Panc1 (cell line): Measurements from ENCODE around the gene CYP1B1. TPM values are rescaled to one million over a fixed set of nuclear protein-coding genes. Genes with fewer than 3 reads are reported as not detected.
A peak's percentile ranks its signal among the peaks of the same experiment; 100 is the strongest.
"Not testable (repeated sequence)": the region's sequence is repeated elsewhere in the genome, so short reads cannot be mapped to it uniquely, and the experiment has no call there.

Experiments
- ATAC-seq: fragments of 200-7000 bp; cut with Tn5 transposase; 2 replicates; pipeline ENCODE4 v1.9.1; 2020; ENCODE audit warnings: mild to moderate bottlenecking, moderate library complexity
- BruUV-seq: library from RNA; stranded (reverse); fragments of 400-500 nt; replicated peaks from 2 replicates; lab custom pipeline; 2021; lab: Mats Ljungman, UMichigan
- CTCF ChIA-PET: fragments of 300-600 bp; sonication (Branson Sonifier 250); formaldehyde crosslinking; loops from one replicate; lab custom pipeline; 2022; ENCODE audit warnings: antibody characterized with exemption; lab: Charles Lee
- POLR2A ChIA-PET: fragments of 300-600 bp; sonication (Branson Sonifier 250); formaldehyde crosslinking; loops from one replicate; lab custom pipeline; 2022; ENCODE audit warnings: antibody characterized with exemption; lab: Charles Lee
- DNase-seq: peaks from one replicate; pipeline ENCODE4 v3.0.0-alpha.2; 2010; ENCODE audit warnings: low read depth, low spot score
- H3K27ac ChIP-seq: 2 replicates; pipeline ENCODE4 v1.5.1; 2011; ENCODE audit warnings: mild to moderate bottlenecking, low read length, inconsistent platforms
- H3K27me3 ChIP-seq: fragments of 200-500 bp; sonication (Bioruptor generic); 2 replicates; pipeline ENCODE4 v1.6.0; 2014; ENCODE audit warnings: low read length, inconsistent platforms; ENCODE audit not compliant: control insufficient read depth, insufficient read depth
- H3K36me3 ChIP-seq: fragments of 200-500 bp; sonication (Bioruptor generic); 2 replicates; pipeline ENCODE4 v1.5.1; 2014; ENCODE audit warnings: inconsistent platforms, mild to moderate bottlenecking, low read length, moderate library complexity; ENCODE audit not compliant: control insufficient read depth, insufficient read depth
- H3K4me1 ChIP-seq: 2 replicates; pipeline ENCODE4 v1.5.1; 2011; ENCODE audit warnings: inconsistent platforms, mild to moderate bottlenecking, low read length, moderate library complexity; ENCODE audit not compliant: control insufficient read depth, insufficient read depth
- H3K4me3 ChIP-seq, 2 experiments: 2 replicates each; pipeline ENCODE4 v1.5.1; 2011 to 2012; ENCODE audit warnings: low read depth in 2 of 2, low read length in 2 of 2, mild to moderate bottlenecking in 2 of 2, inconsistent platforms in 1 of 2, moderate library complexity in 1 of 2
- H3K9me3 ChIP-seq: fragments of 200-500 bp; sonication (Bioruptor generic); 2 replicates; pipeline ENCODE4 v1.5.1; 2014; ENCODE audit warnings: low read depth, mild to moderate bottlenecking, inconsistent platforms, low read length, moderate library complexity; ENCODE audit not compliant: control insufficient read depth, insufficient read depth
- POLR2AphosphoS5 ChIP-seq: IDR thresholded peaks from 2 replicates; pipeline ENCODE4 v1.6.1; 2012; ENCODE audit warnings: mild to moderate bottlenecking, low read depth, low read length, moderate library complexity
- SIN3A ChIP-seq: IDR thresholded peaks from 2 replicates; pipeline ENCODE4 v1.6.1; 2012; ENCODE audit warnings: low read depth, mild to moderate bottlenecking, low read length, moderate library complexity, borderline replicate concordance; ENCODE audit not compliant: insufficient read depth
- TCF7L2 ChIP-seq: IDR thresholded peaks from 2 replicates; pipeline ENCODE4 v1.6.1; 2011; ENCODE audit warnings: mild to moderate bottlenecking, low read depth, low read length, inconsistent platforms
- in situ Hi-C: cut with HindIII; loops from 2 replicates; pipeline ENCODE4 v1.10.0; 2016; ENCODE audit warnings: low sequenced_read_pairs, low pct_unique_long_range_greater_than_20kb
- intact Hi-C: fragments of 100-400 bp; cut with micrococcal nuclease; formaldehyde crosslinking; loops from one replicate; pipeline ENCODE4 v1.10.0; 2022; ENCODE audit not compliant: unreplicated experiment
- total RNA-seq: library from RNA; stranded (reverse); gene quantifications from one replicate; pipeline ENCODE4 v1.2.1, GENCODE V29; 2021; ENCODE audit not compliant: unreplicated experiment
- TF ChIP-seq, protein P1 (sequence below): fragments of 450-650 bp; IDR thresholded peaks from 2 replicates; pipeline ENCODE4 v1.5.1; 2017; ENCODE audit warnings: mild to moderate bottlenecking
- TF ChIP-seq, protein P2 (sequence below), 2 experiments: IDR thresholded peaks; 2 replicates each; pipeline ENCODE4 v1.6.1; 2011 to 2012; ENCODE audit warnings: low read depth in 2 of 2, control low read depth in 1 of 2, low read length in 1 of 2, mild to moderate bottlenecking in 1 of 2, moderate library complexity in 1 of 2; ENCODE audit not compliant: insufficient read depth in 1 of 2

The CYP1B1 gene
- total RNA-seq, 1 experiment from 2014 or later: 86.7 TPM

DNA sequence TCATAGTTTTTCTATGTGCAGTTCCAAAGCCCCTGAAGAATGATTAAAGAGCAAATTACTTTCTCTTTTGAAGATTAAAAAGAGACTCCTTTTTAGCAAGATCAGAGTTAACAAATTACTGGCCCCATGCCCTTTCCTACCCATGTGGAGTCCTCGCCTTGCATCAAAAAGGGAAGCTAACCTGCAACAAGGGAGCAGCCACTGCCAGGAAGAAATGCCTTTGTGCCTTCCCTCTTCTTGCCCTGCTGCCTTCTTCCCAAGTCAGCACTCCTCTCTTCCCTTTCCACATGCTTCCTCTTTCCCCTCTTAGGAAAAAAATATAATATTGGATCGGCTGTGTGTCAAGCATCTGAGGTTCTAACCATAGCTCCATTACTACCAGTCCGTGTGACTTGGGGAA, 37.1 kb upstream of the CYP1B1 start:
- H3K4me1 ChIP-seq: peaks cover 37% of the 10 kb centered on the region
- BruUV-seq: no TSS peak
- intact Hi-C loops (no loop called here), in situ Hi-C loops (no loop called here)
- H3K36me3 ChIP-seq: no peaks in the 10 kb centered on the region
- TF ChIP-seq POLR2AphosphoS5 (no peak), TCF7L2 (no peak), SIN3A (no peak)
- TF ChIP-seq, protein P1, sequence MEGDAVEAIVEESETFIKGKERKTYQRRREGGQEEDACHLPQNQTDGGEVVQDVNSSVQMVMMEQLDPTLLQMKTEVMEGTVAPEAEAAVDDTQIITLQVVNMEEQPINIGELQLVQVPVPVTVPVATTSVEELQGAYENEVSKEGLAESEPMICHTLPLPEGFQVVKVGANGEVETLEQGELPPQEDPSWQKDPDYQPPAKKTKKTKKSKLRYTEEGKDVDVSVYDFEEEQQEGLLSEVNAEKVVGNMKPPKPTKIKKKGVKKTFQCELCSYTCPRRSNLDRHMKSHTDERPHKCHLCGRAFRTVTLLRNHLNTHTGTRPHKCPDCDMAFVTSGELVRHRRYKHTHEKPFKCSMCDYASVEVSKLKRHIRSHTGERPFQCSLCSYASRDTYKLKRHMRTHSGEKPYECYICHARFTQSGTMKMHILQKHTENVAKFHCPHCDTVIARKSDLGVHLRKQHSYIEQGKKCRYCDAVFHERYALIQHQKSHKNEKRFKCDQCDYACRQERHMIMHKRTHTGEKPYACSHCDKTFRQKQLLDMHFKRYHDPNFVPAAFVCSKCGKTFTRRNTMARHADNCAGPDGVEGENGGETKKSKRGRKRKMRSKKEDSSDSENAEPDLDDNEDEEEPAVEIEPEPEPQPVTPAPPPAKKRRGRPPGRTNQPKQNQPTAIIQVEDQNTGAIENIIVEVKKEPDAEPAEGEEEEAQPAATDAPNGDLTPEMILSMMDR: no peak
- TF ChIP-seq, protein P2, sequence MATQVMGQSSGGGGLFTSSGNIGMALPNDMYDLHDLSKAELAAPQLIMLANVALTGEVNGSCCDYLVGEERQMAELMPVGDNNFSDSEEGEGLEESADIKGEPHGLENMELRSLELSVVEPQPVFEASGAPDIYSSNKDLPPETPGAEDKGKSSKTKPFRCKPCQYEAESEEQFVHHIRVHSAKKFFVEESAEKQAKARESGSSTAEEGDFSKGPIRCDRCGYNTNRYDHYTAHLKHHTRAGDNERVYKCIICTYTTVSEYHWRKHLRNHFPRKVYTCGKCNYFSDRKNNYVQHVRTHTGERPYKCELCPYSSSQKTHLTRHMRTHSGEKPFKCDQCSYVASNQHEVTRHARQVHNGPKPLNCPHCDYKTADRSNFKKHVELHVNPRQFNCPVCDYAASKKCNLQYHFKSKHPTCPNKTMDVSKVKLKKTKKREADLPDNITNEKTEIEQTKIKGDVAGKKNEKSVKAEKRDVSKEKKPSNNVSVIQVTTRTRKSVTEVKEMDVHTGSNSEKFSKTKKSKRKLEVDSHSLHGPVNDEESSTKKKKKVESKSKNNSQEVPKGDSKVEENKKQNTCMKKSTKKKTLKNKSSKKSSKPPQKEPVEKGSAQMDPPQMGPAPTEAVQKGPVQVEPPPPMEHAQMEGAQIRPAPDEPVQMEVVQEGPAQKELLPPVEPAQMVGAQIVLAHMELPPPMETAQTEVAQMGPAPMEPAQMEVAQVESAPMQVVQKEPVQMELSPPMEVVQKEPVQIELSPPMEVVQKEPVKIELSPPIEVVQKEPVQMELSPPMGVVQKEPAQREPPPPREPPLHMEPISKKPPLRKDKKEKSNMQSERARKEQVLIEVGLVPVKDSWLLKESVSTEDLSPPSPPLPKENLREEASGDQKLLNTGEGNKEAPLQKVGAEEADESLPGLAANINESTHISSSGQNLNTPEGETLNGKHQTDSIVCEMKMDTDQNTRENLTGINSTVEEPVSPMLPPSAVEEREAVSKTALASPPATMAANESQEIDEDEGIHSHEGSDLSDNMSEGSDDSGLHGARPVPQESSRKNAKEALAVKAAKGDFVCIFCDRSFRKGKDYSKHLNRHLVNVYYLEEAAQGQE (IDR thresholded peaks at IDR 0.05; ENCODE audit: insufficient read depth in 1 of 2, low read depth in 2 of 2, low read length in 1 of 2): no peak
- H3K4me3 ChIP-seq: no peak overlapping the region
- no peak for DNase-seq
- H3K27me3 ChIP-seq: no peaks in the 10 kb centered on the region
- ATAC-seq: no peak
- peak overlapping the region; percentile 65; the same call in 1 of the 2 replicates for H3K27ac ChIP-seq
- POLR2A ChIA-PET: no interaction called here
- CTCF ChIA-PET: interaction anchor here (0.6 to 1.3 kb wide), 2 partner anchors 162 to 473 kb away, joined by 4 to 8 read pairs; no protein-coding TSS in a partner anchor
- no peaks in the 10 kb centered on the region for H3K9me3 ChIP-seq

DNA sequence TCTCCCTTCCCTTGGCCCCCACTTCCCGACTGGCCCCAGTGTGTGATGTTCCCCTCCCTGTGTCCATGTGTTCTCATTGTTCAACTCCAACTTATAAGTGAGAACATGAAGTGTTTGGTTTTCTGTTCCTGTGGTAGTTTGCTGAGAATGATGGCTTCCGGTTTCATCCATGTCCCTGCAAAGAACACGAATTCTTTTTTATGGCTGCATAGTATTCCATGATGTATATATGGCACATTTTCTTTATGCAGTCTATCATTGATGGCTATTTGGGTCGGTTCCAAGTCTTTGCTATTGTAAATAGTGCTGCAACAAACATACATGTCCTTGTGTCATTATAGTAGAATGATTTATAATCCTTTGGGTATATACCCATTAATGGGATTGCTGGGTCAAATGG, 35.4 kb upstream of the CYP1B1 start:
- H3K4me3 ChIP-seq, intact Hi-C loops, BruUV-seq, H3K27ac ChIP-seq, POLR2A ChIA-PET, H3K9me3 ChIP-seq, H3K36me3 ChIP-seq, CTCF ChIA-PET, H3K27me3 ChIP-seq, in situ Hi-C loops, ATAC-seq, DNase-seq: not testable (repeated sequence)
- H3K4me1 ChIP-seq: peaks cover 45% of the 10 kb centered on the region

DNA sequence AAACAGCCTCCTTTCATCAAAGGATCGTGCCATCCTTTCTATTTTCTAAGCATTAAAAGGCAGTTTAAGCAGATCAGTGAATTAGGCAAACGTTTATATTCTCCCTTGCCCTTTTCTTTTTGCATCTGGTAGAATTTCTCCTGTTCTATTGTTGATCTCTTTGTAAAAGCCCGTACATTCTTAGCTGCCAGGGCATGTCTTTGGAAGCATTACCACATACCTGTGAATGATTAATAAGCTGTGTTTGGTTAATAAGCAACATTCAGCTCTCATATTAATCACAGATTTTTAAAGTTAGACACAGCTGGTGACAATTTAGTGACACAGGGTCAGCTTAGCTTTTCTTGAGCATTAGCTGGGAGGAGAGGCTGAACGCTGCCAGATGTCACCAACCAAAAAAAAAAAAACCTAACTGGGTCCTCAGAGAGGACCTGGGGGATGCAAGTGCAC, 33.8 kb upstream of the CYP1B1 start:
- Histone ChIP-seq H3K27ac (peak overlapping the region; percentile 77), H3K36me3 (no peaks in the 10 kb centered on the region), H3K4me1 (peaks cover 44% of the 10 kb centered on the region), H3K27me3 (no peaks in the 10 kb centered on the region), H3K9me3 (no peaks in the 10 kb centered on the region), H3K4me3 (peak overlapping the region in 1 of 2 experiments; percentile 8; a peak in 2 of 4 replicates)
- intact Hi-C loops: no loop called here
- DNase-seq (no peak), ATAC-seq (no peak)
- ChIA-PET CTCF (interaction anchor here (1.0 kb wide), 1 partner anchor 33 kb away, joined by 7 read pairs; the partner anchor contains the start of gene CYP1B1), POLR2A (no interaction called here)
- BruUV-seq: no TSS peak
- TF ChIP-seq POLR2AphosphoS5: no peak
- no peak for TF ChIP-seq SIN3A
- TF ChIP-seq, protein P1: no peak
- TF ChIP-seq TCF7L2: no peak
- TF ChIP-seq, protein P2 (IDR thresholded peaks at IDR 0.05; ENCODE audit: insufficient read depth in 1 of 2, low read depth in 2 of 2, low read length in 1 of 2): no peak
- in situ Hi-C loops: no loop called here
